ENCODE results near the gene SLC22A23. TPM values are rescaled to one million over a fixed set of nuclear protein-coding genes. Genes with fewer than 3 reads are reported as not detected.
A peak's percentile ranks its signal among the peaks of the same experiment; 100 is the strongest.

The SLC22A23 gene
- total and polyA plus RNA-seq, 5 experiments from 2014 or later: 0.36 to 5.6 (median 2.8) TPM

- Mint-ChIP-seq H3K9me3 (no peaks in the 10 kb centered on the region), H3K27ac (peak overlapping the region in 3 of 10 donors; percentile 19 to 53 (median 33)), H3K36me3 (peaks cover 0 to 71% (median 9%) of the 10 kb centered on the region in 3 donors), H3K4me1 (peaks cover 22 to 59% (median 40%) of the 10 kb centered on the region in 4 donors), H3K4me3 (no peak overlapping the region), H3K27me3 (no peaks in the 10 kb centered on the region)
- DNase-seq (no peak), ATAC-seq (no peak)
- POLR2A ChIA-PET: no interaction called here
Observed at GRCh38 chr6:3268680-3269079, 188.2 kb downstream of the SLC22A23 start.

- Mint-ChIP-seq H3K9me3 (no peaks in the 10 kb centered on the region), H3K27ac (peak overlapping the region in 2 of 10 donors; percentile 5 to 52), H3K4me1 (peaks cover 27 to 72% (median 48%) of the 10 kb centered on the region in 4 donors), H3K36me3 (peaks cover 0 to 73% (median 12%) of the 10 kb centered on the region in 3 donors), H3K4me3 (no peak overlapping the region), H3K27me3 (no peaks in the 10 kb centered on the region)
- POLR2A ChIA-PET: interaction anchor here (0.8 kb wide), 1 partner anchor 755 kb away, joined by 3 read pairs; no protein-coding TSS in a partner anchor
- ATAC-seq (no peak), DNase-seq (no peak)
Observed at GRCh38 chr6:3267162-3267561, 189.7 kb downstream of the SLC22A23 start.

- peak overlapping the region in 2 of 10 donors; percentile 13 to 66 for H3K27ac Mint-ChIP-seq
Observed at GRCh38 chr6:3266170-3266569, 190.7 kb downstream of the SLC22A23 start.

GRCh38 chr6:3265671-3266070, 191.2 kb downstream of the SLC22A23 start:
- no peak for ATAC-seq
- no peak overlapping the region for H3K4me3 Mint-ChIP-seq
- H3K36me3 Mint-ChIP-seq: peaks cover 0 to 58% (median 9%) of the 10 kb centered on the region in 3 donors
- H3K4me1 Mint-ChIP-seq: peaks cover 31 to 74% (median 58%) of the 10 kb centered on the region in 4 donors
- peak overlapping the region in 1 of 10 donors; percentile 66 for H3K27ac Mint-ChIP-seq
- H3K27me3 Mint-ChIP-seq: no peaks in the 10 kb centered on the region
- DNase-seq: no peak
- H3K9me3 Mint-ChIP-seq: no peaks in the 10 kb centered on the region
- POLR2A ChIA-PET: no interaction called here

More at GRCh38 chr6:3266170-3266569, 190.7 kb downstream of the SLC22A23 start:
- DNase-seq (no peak), ATAC-seq (no peak)
- POLR2A ChIA-PET: no interaction called here
- Mint-ChIP-seq H3K27me3 (no peaks in the 10 kb centered on the region), H3K4me1 (peaks cover 29 to 74% (median 56%) of the 10 kb centered on the region in 4 donors), H3K9me3 (no peaks in the 10 kb centered on the region), H3K36me3 (peaks cover 0 to 63% (median 9%) of the 10 kb centered on the region in 3 donors), H3K4me3 (no peak overlapping the region)

GRCh38 chr6:3264356-3264755, 192.5 kb downstream of the SLC22A23 start:
- ATAC-seq (no peak), DNase-seq (no peak)
- H3K4me1 Mint-ChIP-seq: peaks cover 36 to 77% (median 65%) of the 10 kb centered on the region in 4 donors
- no peaks in the 10 kb centered on the region for H3K9me3 Mint-ChIP-seq
- peaks cover 6 to 45% (median 6%) of the 10 kb centered on the region in 3 donors for H3K36me3 Mint-ChIP-seq
- no peak overlapping the region for H3K4me3 Mint-ChIP-seq
- H3K27ac Mint-ChIP-seq: peak overlapping the region in 3 of 10 donors; percentile 66 to 77 (median 73)
- H3K27me3 Mint-ChIP-seq: no peaks in the 10 kb centered on the region
- POLR2A ChIA-PET: interaction anchor here (0.9 kb wide), 1 partner anchor 15 kb away, joined by 4 read pairs; no protein-coding TSS in a partner anchor

GRCh38 chr6:3263096-3263495, 193.8 kb downstream of the SLC22A23 start:
- H3K36me3 Mint-ChIP-seq: peaks cover 6 to 33% (median 7%) of the 10 kb centered on the region in 3 donors
- H3K9me3 Mint-ChIP-seq: no peaks in the 10 kb centered on the region
- H3K4me1 Mint-ChIP-seq: peaks cover 36 to 76% (median 61%) of the 10 kb centered on the region in 4 donors
- no peak for ATAC-seq
- POLR2A ChIA-PET: no interaction called here
- peak overlapping the region in 7 of 10 donors; percentile 10 to 77 (median 65) for H3K27ac Mint-ChIP-seq
- no peaks in the 10 kb centered on the region for H3K27me3 Mint-ChIP-seq
- peak overlapping the region in 7 of 10 donors; percentile 24 to 95 (median 50) for H3K4me3 Mint-ChIP-seq
- DNase-seq: no peak

GRCh38 chr6:3261921-3262320, 194.9 kb downstream of the SLC22A23 start:
- POLR2A ChIA-PET: no interaction called here
- Mint-ChIP-seq H3K27me3 (peaks cover 0 to 2% (median 0%) of the 10 kb centered on the region in 5 donors), H3K27ac (peak overlapping the region in 5 of 10 donors; percentile 14 to 85 (median 61)), H3K36me3 (peaks cover 6 to 24% (median 7%) of the 10 kb centered on the region in 3 donors), H3K9me3 (no peaks in the 10 kb centered on the region), H3K4me1 (peaks cover 37 to 67% (median 53%) of the 10 kb centered on the region in 4 donors), H3K4me3 (peak overlapping the region in 9 of 10 donors; percentile 12 to 100 (median 96))
- ATAC-seq (no peak), DNase-seq (peak in 1 of 10 donors; percentile 32)

- Mint-ChIP-seq H3K36me3 (peaks cover 6 to 22% (median 7%) of the 10 kb centered on the region in 3 donors), H3K4me1 (peaks cover 38 to 66% (median 53%) of the 10 kb centered on the region in 4 donors), H3K4me3 (peak overlapping the region in 9 of 10 donors; percentile 95 to 100 (median 97)), H3K27ac (peak overlapping the region in 3 of 10 donors; percentile 75 to 85 (median 84)), H3K27me3 (peaks cover 0 to 6% (median 0%) of the 10 kb centered on the region in 5 donors), H3K9me3 (no peaks in the 10 kb centered on the region)
- POLR2A ChIA-PET: interaction anchor here (2.2 kb wide), 1 partner anchor 94 kb away, joined by 9 read pairs; no protein-coding TSS in a partner anchor
- ATAC-seq: no peak
- peak in 1 of 10 donors; percentile 58 for DNase-seq
Observed at GRCh38 chr6:3261518-3261820, 195.4 kb downstream of the SLC22A23 start.

- Mint-ChIP-seq H3K27ac (peak overlapping the region in 8 of 10 donors; percentile 28 to 89 (median 74)), H3K4me3 (peak overlapping the region; percentile 67 to 100 (median 97)), H3K4me1 (peaks cover 35 to 62% (median 53%) of the 10 kb centered on the region in 4 donors), H3K36me3 (peaks cover 6 to 20% (median 7%) of the 10 kb centered on the region in 3 donors), H3K9me3 (no peaks in the 10 kb centered on the region), H3K27me3 (peaks cover 0 to 6% (median 0%) of the 10 kb centered on the region in 5 donors)
- no peak for ATAC-seq
- POLR2A ChIA-PET: interaction anchor here (0.7 to 2.2 kb wide), 3 partner anchors 46 to 391 kb away, joined by 4 to 9 read pairs (median 8); no protein-coding TSS in a partner anchor
- DNase-seq: peak in 1 of 10 donors; percentile 59
Observed at GRCh38 chr6:3260772-3261517, 195.9 kb downstream of the SLC22A23 start.

GRCh38 chr6:3260296-3260695, 196.6 kb downstream of the SLC22A23 start:
- POLR2A ChIA-PET: interaction anchor here (0.7 to 2.2 kb wide), 6 partner anchors 31 to 761 kb away, joined by 3 to 9 read pairs (median 4); a partner anchor contains a TSS
- Mint-ChIP-seq H3K36me3 (peaks cover 6 to 20% (median 7%) of the 10 kb centered on the region in 3 donors), H3K9me3 (no peaks in the 10 kb centered on the region), H3K4me1 (peaks cover 35 to 58% (median 53%) of the 10 kb centered on the region in 4 donors), H3K4me3 (peak overlapping the region; percentile 67 to 100 (median 97)), H3K27ac (peak overlapping the region in 3 of 10 donors; percentile 61 to 84 (median 79)), H3K27me3 (peaks cover 0 to 6% (median 0%) of the 10 kb centered on the region in 5 donors)
- no peak for ATAC-seq
- DNase-seq: peak in 1 of 10 donors; percentile 44

- peak in 6 of 10 donors; percentile 3 to 58 (median 26) for DNase-seq
- Mint-ChIP-seq H3K27ac (peak overlapping the region; percentile 84 to 98 (median 94)), H3K9me3 (no peaks in the 10 kb centered on the region), H3K27me3 (peaks cover 0 to 6% (median 0%) of the 10 kb centered on the region in 5 donors), H3K4me3 (peak overlapping the region; percentile 93 to 100 (median 97)), H3K4me1 (peaks cover 29 to 51% (median 46%) of the 10 kb centered on the region in 4 donors), H3K36me3 (peaks cover 3 to 12% (median 7%) of the 10 kb centered on the region in 3 donors)
- POLR2A ChIA-PET: interaction anchor here (0.5 to 2.2 kb wide), 10 partner anchors 30 to 762 kb away, joined by 3 to 9 read pairs (median 3); partner anchors contain the start of gene NQO2
- ATAC-seq: peak; percentile 40 to 60
Observed at GRCh38 chr6:3259491-3259958, 197.3 kb downstream of the SLC22A23 start.

Measured in naive thymus-derived CD8-positive, alpha-beta T cell (primary cell).